HEK293 (cell line): ENCODE data around the gene TM9SF1.

Experiments used
- CTCF ChIA-PET: fragments of 350-600 bp; formaldehyde crosslinking; extraction: SDS; loops from one replicate; lab custom pipeline; 2021; ENCODE audit warnings: antibody characterized with exemption; lab: Yijun Ruan, JAX
- POLR2A ChIA-PET: fragments of 300-600 bp; formaldehyde crosslinking; extraction: SDS; loops from one replicate; lab custom pipeline; 2020; ENCODE audit warnings: antibody characterized with exemption, inconsistent platforms; lab: Yijun Ruan, JAX
- H3K27ac ChIP-seq: fragments of 200-500 bp; sonication (Bioruptor generic); 2 replicates; pipeline ENCODE4 v1.5.1; 2014; ENCODE audit warnings: low read depth, low read length, control low read depth, inconsistent platforms; ENCODE audit errors: extremely low read depth
- H3K36me3 ChIP-seq, 2 experiments: fragments of 200-500 bp in 1 of 2; sonication (Bioruptor generic) in 1 of 2; 1 replicate in 1 of 2; 2 replicates in 1 of 2; pipeline ENCODE4 v1.5.1; 2014 to 2017; ENCODE audit warnings: inconsistent platforms in 2 of 2, low read length in 2 of 2; ENCODE audit not compliant: control insufficient read depth in 2 of 2, insufficient read depth in 1 of 2
- H3K4me1 ChIP-seq: fragments of 200-500 bp; sonication (Bioruptor generic); 2 replicates; pipeline ENCODE4 v1.5.1; 2014; ENCODE audit warnings: mild to moderate bottlenecking, low read length, inconsistent platforms; ENCODE audit not compliant: control insufficient read depth, insufficient read depth
- H3K4me3 ChIP-seq: 2 replicates; pipeline ENCODE4 v1.5.1; 2011; ENCODE audit warnings: low read depth, mild to moderate bottlenecking, control low read depth, low read length, moderate library complexity
- H3K9me3 ChIP-seq: fragments of 200-500 bp; sonication (Bioruptor generic); 2 replicates; pipeline ENCODE4 v1.5.1; 2014; ENCODE audit warnings: low read depth, low read length, inconsistent platforms; ENCODE audit not compliant: control insufficient read depth, insufficient read depth
- CTCF ChIP-seq: fragments of 450-650 bp; formaldehyde crosslinking; IDR thresholded peaks from 2 replicates; pipeline ENCODE4 v1.5.1; 2016; ENCODE audit warnings: missing biosample characterization, missing genetic modification characterization
- ELK4 ChIP-seq: IDR thresholded peaks from 2 replicates; pipeline ENCODE4 v1.6.1; 2011; ENCODE audit warnings: mild to moderate bottlenecking, low read depth, low read length, borderline replicate concordance
- GFI1B ChIP-seq: fragments of 450-650 bp; formaldehyde crosslinking; IDR thresholded peaks from 2 replicates; pipeline ENCODE4 v1.5.1; 2016; ENCODE audit warnings: missing biosample characterization, missing genetic modification characterization
- SP7 ChIP-seq: fragments of 450-650 bp; formaldehyde crosslinking; IDR thresholded peaks from 2 replicates; pipeline ENCODE4 v1.5.1; 2016; ENCODE audit warnings: missing biosample characterization, missing genetic modification characterization
- ZBTB10 ChIP-seq: fragments of 450-650 bp; formaldehyde crosslinking; IDR thresholded peaks from 2 replicates; pipeline ENCODE4 v1.5.1; 2016; ENCODE audit warnings: missing biosample characterization, missing genetic modification characterization
- ZFP69B ChIP-seq: fragments of 450-650 bp; formaldehyde crosslinking; IDR thresholded peaks from 2 replicates; pipeline ENCODE4 v1.5.1; 2016; ENCODE audit warnings: missing biosample characterization, missing genetic modification characterization
- ZNF114 ChIP-seq: fragments of 450-650 bp; formaldehyde crosslinking; IDR thresholded peaks from 2 replicates; pipeline ENCODE4 v1.5.0; 2017; ENCODE audit warnings: missing biosample characterization, missing genetic modification characterization
- ZNF184 ChIP-seq: fragments of 450-650 bp; IDR thresholded peaks from 2 replicates; pipeline ENCODE4 v1.5.1; 2018; ENCODE audit warnings: missing biosample characterization, mild to moderate bottlenecking, missing genetic modification characterization
- ZNF26 ChIP-seq: fragments of 450-650 bp; formaldehyde crosslinking; IDR thresholded peaks from 2 replicates; pipeline ENCODE4 v1.5.1; 2016; ENCODE audit warnings: missing biosample characterization, missing genetic modification characterization
- ZNF311 ChIP-seq: fragments of 450-650 bp; formaldehyde crosslinking; IDR thresholded peaks from 2 replicates; pipeline ENCODE4 v1.5.1; 2017; ENCODE audit warnings: missing biosample characterization, missing genetic modification characterization, borderline replicate concordance
- ZNF324 ChIP-seq: fragments of 450-650 bp; formaldehyde crosslinking; IDR thresholded peaks from 2 replicates; pipeline ENCODE4 v1.5.1; 2016; ENCODE audit warnings: missing biosample characterization, missing genetic modification characterization
- ZNF341 ChIP-seq: fragments of 450-650 bp; formaldehyde crosslinking; IDR thresholded peaks from 2 replicates; pipeline ENCODE4; 2016; ENCODE audit warnings: low read depth, missing biosample characterization, missing genetic modification characterization
- ZNF362 ChIP-seq: fragments of 450-650 bp; formaldehyde crosslinking; IDR thresholded peaks from 2 replicates; pipeline ENCODE4 v1.5.1; 2016; ENCODE audit warnings: missing biosample characterization, missing genetic modification characterization
- ZNF660 ChIP-seq: fragments of 450-650 bp; IDR thresholded peaks from 2 replicates; pipeline ENCODE4 v1.5.1; 2018; ENCODE audit warnings: missing biosample characterization, mild to moderate bottlenecking, missing genetic modification characterization
- ZNF707 ChIP-seq: fragments of 450-650 bp; formaldehyde crosslinking; IDR thresholded peaks from 2 replicates; pipeline ENCODE4 v1.5.1; 2016; ENCODE audit warnings: missing biosample characterization, missing genetic modification characterization

Gene TM9SF1

GRCh38 chr14:24212924-24213865, 18.0 kb upstream of the TM9SF1 start, which contains the start of gene CHMP4A (continued):
- TF ChIP-seq GFI1B, result no peak
- no peak for TF ChIP-seq ZNF660 (tag by site-specific recombination)
- no peak for TF ChIP-seq ZNF311 (tag by site-specific recombination)
- 0 out of 2 replicates have a peak, but pooled peaks have one; percentile 38 for TF ChIP-seq ZNF184
- TF ChIP-seq CTCF, result peak; percentile 76
- TF ChIP-seq ZNF341 (tag by site-specific recombination), result peak; percentile 75
- no peak for TF ChIP-seq ZNF26
- no peak for TF ChIP-seq ZNF707 (tag by site-specific recombination)
- peak; percentile 58; the same call in 1 of the 2 replicates for TF ChIP-seq ZFP69B (tag by site-specific recombination)
- TF ChIP-seq ZNF362 (tag by site-specific recombination), result no peak

- ChIA-PET CTCF (no interaction called here), POLR2A (no interaction called here)
- Histone ChIP-seq H3K27ac (no peak overlapping the region), H3K36me3 (peaks cover 23 to 64% of the 10 kb centered on the region in 2 experiments), H3K4me3 (no peak overlapping the region), H3K4me1 (no peaks in the 10 kb centered on the region), H3K9me3 (no peaks in the 10 kb centered on the region)
- TF ChIP-seq ZBTB10 (tag by site-specific recombination) (no peak), ZNF114 (tag by site-specific recombination) (no peak), ELK4 (no peak), SP7 (no peak), ZNF324 (tag by site-specific recombination) (no peak)
These were observed 16.1 kb upstream of the TM9SF1 start for GRCh38 chr14:24211311-24211710.
